ENCODE measurements around the gene ROR1.

ROR1 gene

DNA sequence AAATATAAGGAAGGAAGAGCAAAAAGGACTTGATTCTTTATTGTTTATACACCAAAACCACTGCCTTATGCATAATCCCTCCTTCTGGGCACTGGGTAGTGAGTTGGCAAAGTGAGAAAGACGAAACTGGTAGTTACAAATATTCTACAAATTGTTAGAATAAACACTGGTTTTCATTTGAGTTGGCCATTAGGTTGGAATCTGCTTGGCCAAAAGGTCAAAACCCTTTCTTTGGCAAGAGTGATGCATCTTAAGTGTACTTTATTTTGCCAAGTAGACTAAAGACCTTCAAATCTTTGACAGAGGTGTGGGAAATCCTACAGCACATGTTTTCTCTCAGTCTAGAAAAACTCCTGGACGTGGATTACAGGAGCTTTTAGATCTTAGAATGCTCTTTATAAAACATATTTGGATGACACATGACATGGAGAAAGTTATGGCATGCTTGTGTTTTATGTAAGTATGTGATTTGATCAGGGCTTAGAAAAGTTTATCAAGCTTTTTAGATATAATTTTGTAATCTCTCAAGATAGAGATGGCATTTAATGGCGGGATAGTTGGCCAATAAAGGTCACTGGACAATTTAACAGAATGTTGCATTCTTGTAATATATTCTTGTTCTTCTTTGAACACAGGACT is 120.9 kb downstream of the ROR1 start:
- TF ChIP-seq POLR2AphosphoS5 (IDR thresholded peaks at IDR 0.05; ENCODE audit: low read depth, low read length) (no peak), FOXP2 (optimal IDR thresholded peaks at IDR 0.05; ENCODE audit: borderline replicate concordance, extremely low read depth, extremely low read length, insufficient read depth) (no peak)

DNA sequence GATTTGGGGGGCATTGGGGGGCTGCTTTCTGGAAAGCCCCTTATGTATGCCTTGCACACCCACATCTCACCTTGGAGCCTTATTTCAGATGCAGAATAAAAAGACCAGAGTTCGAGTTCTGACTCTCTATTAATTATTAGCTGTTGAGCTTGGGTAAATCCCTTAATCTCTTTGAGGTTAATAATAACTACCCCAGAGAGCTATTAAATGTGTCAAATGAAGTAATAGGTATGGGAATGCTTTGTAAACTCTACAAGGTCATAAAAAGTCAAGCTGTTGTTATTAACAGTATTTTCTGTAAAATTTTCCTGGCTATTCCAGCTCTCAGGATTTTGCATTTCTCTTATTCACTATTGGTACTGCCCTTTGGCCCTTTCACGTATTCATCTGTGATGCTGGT is 122.9 kb downstream of the ROR1 start:
- TF ChIP-seq FOXP2 (optimal IDR thresholded peaks at IDR 0.05; ENCODE audit: borderline replicate concordance, extremely low read depth, extremely low read length, insufficient read depth) (no peak), TAF1 (IDR thresholded peaks at IDR 0.05; ENCODE audit: borderline replicate concordance, insufficient read depth, low read length) (no peak), SIN3A (IDR thresholded peaks at IDR 0.05; ENCODE audit: borderline replicate concordance, insufficient read depth, low read length) (no peak), POLR2AphosphoS5 (IDR thresholded peaks at IDR 0.05; ENCODE audit: low read depth, low read length) (no peak)
- TF ChIP-seq, protein P1, sequence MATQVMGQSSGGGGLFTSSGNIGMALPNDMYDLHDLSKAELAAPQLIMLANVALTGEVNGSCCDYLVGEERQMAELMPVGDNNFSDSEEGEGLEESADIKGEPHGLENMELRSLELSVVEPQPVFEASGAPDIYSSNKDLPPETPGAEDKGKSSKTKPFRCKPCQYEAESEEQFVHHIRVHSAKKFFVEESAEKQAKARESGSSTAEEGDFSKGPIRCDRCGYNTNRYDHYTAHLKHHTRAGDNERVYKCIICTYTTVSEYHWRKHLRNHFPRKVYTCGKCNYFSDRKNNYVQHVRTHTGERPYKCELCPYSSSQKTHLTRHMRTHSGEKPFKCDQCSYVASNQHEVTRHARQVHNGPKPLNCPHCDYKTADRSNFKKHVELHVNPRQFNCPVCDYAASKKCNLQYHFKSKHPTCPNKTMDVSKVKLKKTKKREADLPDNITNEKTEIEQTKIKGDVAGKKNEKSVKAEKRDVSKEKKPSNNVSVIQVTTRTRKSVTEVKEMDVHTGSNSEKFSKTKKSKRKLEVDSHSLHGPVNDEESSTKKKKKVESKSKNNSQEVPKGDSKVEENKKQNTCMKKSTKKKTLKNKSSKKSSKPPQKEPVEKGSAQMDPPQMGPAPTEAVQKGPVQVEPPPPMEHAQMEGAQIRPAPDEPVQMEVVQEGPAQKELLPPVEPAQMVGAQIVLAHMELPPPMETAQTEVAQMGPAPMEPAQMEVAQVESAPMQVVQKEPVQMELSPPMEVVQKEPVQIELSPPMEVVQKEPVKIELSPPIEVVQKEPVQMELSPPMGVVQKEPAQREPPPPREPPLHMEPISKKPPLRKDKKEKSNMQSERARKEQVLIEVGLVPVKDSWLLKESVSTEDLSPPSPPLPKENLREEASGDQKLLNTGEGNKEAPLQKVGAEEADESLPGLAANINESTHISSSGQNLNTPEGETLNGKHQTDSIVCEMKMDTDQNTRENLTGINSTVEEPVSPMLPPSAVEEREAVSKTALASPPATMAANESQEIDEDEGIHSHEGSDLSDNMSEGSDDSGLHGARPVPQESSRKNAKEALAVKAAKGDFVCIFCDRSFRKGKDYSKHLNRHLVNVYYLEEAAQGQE (IDR thresholded peaks at IDR 0.05; ENCODE audit: insufficient read depth in 1 of 2, low read depth in 2 of 2, low read length in 2 of 2) = no peak

DNA sequence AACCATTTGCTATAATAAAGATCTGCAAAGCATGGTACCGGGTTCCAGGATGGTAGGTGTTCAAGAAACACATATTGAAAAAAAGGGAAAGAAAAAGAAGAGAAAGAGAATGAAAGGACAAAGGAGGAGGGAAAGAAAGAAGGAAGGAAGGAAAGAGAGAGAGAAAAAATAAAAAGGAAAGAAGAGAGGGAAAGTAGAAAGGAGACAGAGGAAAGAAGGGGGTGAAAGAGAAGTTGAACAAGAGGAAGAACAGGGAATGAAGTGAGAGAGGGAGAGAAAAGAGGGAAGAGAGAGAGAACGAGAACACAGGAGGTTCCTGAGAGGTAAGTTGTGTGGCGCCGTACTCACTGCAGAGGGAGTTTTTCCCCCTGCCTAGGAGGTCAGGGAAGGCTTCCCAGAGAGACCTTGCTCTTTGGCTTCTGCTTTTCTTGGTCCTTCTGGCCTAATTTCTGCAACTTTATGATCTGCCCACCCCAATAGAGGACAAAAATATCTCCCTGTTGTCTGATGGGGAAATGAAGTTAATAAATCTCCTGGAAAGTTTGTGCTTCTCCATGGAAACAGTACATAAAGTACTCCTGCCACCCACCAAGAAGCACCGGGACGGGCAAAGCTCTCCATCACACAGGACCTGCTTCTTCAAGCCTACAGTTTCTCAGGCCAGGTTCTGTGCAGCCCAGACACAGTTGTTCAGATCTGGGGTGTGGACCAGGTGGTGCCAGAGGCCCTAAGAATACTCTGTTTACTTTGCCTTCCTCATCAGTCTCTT is 124.8 kb downstream of the ROR1 start:
- TF ChIP-seq FOXP2 (optimal IDR thresholded peaks at IDR 0.05; ENCODE audit: borderline replicate concordance, extremely low read depth, extremely low read length, insufficient read depth) (no peak), SIN3A (IDR thresholded peaks at IDR 0.05; ENCODE audit: borderline replicate concordance, insufficient read depth, low read length) (no peak)
- TF ChIP-seq, protein P1 (IDR thresholded peaks at IDR 0.05; ENCODE audit: insufficient read depth in 1 of 2, low read depth in 2 of 2, low read length in 2 of 2) = no peak

DNA sequence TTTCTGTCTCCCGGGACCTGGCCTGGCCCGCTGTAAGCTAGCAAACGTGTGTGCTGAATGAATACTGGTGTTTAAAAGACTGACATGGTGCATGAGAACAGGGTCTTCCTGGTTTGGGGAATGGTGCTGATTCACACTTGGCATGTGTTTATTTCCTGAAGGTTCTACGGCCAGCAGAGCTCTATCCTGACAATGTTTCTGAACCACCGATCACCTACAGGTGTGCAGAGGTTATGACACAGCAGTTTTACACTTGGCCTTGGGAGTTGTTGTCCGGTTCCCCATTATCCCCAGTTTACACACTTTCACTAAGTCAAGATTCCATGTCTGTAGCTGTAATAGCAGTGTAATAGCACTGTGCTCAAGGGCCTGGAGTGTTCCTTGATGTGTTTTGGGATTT is 127.3 kb downstream of the ROR1 start:
- no peak for TF ChIP-seq TAF1 (IDR thresholded peaks at IDR 0.05; ENCODE audit: borderline replicate concordance, insufficient read depth, low read length)
- TF ChIP-seq POLR2AphosphoS5 (IDR thresholded peaks at IDR 0.05; ENCODE audit: low read depth, low read length) = no peak
- no peak for TF ChIP-seq FOXP2 (optimal IDR thresholded peaks at IDR 0.05; ENCODE audit: borderline replicate concordance, extremely low read depth, extremely low read length, insufficient read depth)
- TF ChIP-seq, protein P1 (IDR thresholded peaks at IDR 0.05; ENCODE audit: insufficient read depth in 1 of 2, low read depth in 2 of 2, low read length in 2 of 2) = no peak
- no peak for TF ChIP-seq SIN3A (IDR thresholded peaks at IDR 0.05; ENCODE audit: borderline replicate concordance, insufficient read depth, low read length)

DNA sequence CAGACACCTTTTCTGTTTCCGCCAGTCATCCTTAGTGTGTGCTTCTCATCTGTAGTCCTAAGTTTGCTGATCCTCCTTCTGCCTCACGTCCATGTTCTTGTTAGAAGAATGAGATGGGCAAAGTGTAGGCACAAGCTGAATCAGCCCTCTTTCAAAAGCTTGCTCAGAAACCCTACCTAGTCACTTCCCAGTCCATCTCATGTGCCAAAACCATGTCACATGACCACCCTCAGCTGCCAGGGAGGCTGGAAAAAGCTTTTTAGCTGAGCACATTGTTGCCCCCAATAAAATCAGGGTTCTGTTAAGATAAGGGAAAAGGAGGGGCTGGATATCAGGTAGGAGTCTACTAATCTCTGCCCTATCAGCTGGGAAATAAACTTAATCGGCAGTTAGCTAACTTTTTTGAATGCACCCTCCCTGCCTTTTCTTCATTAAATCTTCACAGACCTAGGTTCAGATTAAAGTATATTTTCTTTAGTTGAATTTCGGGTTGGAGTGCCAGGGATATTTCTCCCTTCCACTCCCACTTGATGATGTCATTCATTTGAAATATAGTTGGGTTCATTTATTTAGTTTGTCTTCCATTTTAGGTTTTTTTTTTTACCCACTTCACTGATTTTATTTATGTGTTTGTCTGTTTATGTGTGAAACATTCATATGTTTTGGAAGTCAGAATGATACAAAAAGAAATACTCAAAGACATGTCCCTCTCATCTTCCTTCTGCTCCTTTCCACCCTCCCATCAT is 129.2 kb downstream of the ROR1 start:
- TF ChIP-seq TAF1 (IDR thresholded peaks at IDR 0.05; ENCODE audit: borderline replicate concordance, insufficient read depth, low read length) = no peak
